Medulla oblongata (tissue), 1 donor: Measurements from ENCODE around the gene ZNF536.
A peak's percentile ranks its signal among the peaks of the same experiment; 100 is the strongest.

Experiments
- DNase-seq: peaks from one replicate; pipeline ENCODE4 v3.0.0-alpha.2; 2015; ENCODE audit errors: extremely low spot score

The ZNF536 gene

DNA sequence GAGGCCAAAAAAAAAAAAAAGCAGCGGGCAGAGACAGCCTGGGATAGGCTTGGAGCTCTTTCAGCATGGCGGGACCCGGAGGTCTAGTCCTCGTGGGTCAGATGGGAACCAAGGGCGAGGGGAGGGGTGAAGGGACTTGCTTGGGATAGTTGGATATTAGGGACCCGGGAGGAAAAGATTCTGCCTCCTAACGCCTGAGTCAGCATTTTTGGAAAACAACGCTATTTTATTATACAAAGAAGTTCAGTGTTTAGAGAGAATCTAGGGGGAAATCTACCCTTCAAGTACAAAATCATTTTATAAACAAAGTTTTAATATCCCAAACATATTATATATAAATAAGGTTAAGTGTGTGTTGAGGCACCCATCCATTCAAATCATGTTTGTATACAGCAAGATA lies 156.7 kb downstream of the ZNF536 start:
- DNase-seq: no peak

DNA sequence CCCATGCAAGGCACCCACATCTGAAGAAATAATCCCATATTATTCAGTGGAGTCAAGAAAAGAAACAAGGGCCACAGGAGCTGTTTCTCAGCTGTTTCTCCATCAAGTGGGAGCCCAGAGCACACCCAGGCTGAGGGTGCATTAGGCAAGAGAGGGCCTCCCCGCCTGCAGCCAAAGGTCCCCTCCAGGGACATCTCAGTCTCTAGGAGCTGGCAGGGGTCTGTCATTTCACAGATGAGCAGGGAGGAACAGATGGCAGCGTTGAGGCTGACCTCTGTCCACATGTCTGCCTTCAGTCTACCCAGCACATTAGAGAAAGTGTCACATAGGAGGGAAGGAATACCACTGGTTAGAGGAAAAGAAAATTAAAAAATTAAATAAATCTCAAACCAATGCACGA lies 157.7 kb downstream of the ZNF536 start:
- DNase-seq: no peak

DNA sequence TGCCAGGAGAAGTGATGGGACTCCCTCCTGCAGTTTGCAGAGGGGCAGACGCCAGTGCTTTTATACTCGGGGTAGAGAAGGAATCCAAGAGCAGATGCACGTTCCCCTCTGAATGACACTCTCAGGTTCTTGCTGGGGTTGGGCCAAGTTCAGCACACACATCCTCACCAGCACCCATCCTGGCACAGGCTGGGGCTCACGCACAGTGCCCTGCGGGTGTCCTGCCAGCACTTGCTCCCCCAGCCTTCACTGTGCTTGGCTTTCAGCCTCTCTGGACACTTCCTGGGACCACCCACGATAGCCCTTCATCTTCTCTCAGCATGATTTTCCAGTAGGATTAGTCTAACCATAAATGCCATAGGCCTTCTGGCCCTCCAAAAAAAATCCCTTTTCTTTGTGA lies 158.6 kb downstream of the ZNF536 start:
- DNase-seq: no peak

DNA sequence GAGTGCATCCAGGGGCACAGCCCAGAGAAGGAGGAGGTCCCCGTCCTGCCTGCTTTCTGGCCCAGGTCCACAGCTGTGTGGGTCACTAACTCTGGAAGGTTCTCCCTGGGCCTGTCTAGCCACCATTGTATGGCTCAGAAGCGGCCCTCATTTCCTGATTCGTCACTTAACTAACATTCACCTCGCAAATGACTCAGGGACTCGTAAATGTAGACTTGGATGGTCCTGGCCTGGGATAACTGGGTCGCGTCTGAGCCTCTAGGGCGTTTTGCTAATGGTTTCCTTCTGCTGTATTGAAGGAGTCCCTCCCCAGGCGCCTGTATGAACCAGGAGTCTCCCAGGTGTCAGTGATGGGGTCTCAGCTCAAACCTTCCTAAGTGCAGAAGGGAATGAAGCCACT lies 162.8 kb downstream of the ZNF536 start:
- DNase-seq: no peak

DNA sequence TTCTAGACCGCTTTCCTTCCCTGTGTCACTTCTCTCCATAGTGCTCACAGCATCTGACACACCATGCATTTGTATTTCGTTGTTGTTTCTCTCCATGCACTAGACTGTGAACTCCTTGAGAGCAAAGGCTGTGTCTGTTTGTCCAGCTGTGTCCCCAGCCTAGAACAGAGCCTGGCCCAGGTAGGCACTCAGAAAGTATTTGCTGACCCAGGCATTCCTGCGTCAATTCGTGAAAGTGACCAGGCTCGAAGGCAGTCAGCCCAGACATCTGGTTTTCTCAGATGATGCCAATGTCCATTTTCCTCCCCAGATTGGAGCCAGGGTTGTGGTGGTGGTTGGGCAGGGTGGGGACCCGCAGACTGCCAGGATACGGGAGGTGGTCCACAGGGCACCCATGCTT lies 164.8 kb downstream of the ZNF536 start:
- no peak for DNase-seq

DNA sequence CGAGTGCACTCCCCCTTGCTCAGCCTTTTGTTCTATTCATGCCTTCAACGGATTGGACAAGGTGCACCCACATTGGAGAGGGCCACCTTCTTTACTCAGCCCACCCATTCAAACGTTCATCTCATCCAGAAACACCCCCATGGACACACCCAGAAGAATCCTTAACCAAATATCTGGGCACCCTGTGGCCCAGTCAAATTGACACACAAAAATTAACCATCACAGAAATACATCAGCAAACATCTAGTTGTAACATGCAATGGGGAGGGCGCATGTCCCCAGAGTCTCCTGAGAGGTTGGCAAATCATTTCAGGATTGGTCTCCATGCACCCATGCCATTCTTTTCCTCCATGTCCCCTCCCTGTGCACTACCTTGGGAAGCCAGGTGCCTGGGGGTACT lies 167.1 kb downstream of the ZNF536 start:
- DNase-seq: no peak

DNA sequence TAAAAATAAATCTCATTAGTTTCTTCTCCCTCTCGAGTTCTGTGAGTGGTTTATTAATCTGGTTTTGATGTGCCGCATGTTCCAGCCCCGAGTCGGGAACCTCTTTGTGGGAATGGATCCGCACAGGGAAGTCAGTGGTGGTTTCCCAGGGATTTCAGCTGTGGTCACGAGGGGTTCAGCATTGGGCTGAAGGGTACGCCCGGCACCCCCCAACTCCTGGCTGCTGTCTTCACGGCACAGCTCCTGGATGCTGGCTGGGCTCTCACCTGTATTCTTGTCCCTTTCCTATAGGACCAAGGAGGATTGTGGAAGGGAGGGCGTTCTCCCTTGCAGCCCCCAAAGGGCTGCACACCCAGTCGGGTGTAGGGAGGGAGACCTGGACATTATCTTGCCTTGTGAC lies 167.8 kb downstream of the ZNF536 start:
- DNase-seq: no peak

DNA sequence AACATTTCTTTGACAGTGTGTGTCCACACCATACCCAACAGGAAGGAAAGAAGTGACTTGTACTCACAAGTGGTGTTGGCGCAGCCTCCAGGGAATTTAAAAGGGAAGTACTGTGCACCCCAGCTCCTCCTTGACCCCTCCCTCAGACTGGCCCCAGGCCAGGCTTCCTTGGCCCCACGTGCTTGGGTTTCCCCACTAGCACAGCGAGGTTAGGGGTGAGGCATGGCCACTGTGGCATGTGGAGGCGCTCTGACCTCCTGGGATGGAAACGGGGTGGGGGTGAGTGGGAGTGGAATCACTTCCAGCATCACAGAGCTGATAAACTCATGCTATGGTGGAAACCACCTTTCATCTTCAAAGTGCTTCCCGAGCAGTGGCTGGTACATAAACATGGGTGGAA lies 168.6 kb downstream of the ZNF536 start:
- no peak for DNase-seq

DNA sequence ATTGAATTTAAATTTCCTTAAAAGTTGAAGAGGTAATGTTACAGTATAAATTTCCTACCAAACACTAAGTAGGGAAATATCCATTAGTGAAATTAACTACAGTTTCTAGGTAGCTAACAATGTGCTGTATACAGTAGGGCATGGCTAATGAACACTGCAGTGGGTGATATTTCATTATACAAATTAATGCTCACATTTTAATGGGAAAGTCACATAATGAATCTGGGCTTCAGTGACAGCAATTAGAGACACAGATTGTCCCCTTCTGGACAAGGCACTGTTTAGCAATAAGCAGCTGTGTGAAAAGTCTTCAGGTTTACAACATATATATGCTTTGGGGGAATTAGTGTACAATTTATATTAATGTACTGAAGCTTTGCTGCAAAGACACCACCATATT lies 169.4 kb downstream of the ZNF536 start:
- DNase-seq: no peak

DNA sequence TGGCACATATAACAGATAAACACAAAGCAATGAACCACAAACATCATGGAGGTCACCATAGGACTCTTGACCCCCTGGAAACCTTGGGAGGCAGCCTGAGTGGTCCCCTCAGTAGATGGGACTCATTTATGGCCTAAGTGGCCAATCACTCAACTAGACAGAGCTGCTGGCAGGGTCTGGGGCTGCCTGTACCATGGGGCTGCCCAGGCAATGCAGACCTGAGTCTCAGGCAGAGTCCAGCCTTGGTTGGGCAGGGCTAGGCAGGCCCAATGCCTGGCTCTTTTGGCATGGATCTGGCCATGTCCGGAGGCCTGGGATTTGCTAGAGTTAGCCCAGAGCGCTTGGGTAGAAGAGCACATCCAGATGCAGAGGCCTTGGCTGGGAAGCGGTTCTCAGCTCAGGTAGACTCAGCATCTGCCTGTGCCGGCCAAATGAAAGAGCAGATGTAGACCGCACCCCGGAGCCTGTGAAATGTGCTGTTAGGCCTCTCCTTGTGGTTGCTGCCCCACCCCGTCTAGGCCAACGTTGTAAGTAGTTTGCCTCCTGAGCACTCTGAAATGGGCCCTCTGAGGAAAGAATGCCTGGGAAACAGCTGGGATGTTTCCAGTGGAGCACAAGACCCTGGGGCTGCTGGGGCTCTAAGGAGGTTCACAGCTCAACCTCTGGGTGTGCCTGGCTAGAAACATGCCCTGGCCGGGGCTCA lies 171.2 kb downstream of the ZNF536 start:
- DNase-seq: no peak

DNA sequence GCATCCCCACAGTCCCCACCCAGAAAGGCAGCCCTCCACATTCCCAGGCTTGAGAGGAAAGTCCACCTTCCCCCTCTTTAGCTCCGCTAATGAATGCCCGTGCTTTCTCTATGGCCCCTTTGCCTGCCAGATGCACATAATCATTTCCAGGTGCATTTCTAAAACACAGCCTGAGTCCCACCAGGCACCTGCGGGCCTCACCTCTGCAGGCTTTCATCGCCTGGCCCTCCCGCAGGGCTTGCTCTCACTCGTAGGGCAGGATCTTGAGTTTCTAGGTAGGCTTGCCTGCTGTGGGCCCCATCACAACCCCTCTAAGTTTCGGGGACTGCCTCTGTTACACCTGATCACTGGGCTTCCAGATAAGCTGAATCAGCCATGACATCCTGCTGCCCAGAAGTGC lies 173.6 kb downstream of the ZNF536 start:
- DNase-seq: no peak

DNA sequence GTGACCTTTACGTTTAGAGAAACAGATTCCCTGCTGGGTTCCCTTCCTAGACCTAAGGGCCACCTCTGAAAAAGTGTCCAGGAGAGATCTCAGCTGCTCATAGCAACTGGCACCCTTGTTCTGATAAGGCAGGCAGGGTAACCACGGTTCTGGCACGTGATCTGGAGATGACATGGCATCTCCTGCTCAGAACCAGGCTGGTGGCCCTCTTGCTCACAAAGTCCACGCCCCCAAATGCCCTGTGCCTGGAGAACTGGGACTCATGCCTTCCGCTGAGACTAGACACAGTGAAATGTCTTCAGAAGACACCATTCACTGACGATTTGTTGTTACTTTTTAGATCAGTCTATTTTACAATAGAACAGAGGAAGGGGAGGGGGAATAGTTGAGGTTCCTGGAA lies 174.1 kb downstream of the ZNF536 start:
- no peak for DNase-seq

DNA sequence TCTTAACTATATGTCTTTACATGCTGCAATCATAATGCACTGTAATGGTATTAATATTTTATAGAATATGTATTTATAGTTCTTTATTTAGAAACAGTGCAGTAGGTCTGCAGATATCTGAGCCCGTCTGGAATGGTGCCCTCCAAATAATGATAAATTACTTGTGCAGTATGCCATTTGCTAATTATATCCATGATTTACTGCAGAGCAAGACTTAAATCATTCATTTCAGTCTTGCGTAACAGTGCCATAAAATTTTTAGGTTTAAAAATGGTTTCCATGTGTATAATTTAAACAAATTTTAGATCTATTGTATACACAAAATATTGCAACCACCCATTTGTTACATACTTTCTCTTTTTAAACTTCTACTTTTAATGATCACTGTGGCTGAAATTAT lies 175.1 kb downstream of the ZNF536 start:
- no peak for DNase-seq

DNA sequence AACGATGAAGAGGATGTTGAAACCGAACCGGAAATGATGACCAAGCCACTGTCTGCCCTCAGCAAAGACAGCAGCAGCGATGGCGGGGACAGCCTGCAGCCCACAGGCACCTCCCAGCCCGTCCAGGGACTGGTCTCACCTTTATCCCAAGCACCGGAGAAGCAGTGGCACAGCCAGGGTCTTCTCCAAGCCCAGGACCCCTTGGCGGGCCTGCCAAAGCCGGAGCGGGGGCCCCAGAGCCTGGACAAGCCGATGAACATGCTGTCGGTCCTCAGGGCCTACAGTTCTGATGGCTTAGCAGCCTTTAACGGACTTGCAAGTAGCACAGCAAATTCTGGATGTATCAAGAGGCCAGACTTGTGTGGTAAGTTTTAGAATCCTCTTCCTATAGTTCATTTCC lies 177.0 kb downstream of the ZNF536 start:
- DNase-seq: no peak

DNA sequence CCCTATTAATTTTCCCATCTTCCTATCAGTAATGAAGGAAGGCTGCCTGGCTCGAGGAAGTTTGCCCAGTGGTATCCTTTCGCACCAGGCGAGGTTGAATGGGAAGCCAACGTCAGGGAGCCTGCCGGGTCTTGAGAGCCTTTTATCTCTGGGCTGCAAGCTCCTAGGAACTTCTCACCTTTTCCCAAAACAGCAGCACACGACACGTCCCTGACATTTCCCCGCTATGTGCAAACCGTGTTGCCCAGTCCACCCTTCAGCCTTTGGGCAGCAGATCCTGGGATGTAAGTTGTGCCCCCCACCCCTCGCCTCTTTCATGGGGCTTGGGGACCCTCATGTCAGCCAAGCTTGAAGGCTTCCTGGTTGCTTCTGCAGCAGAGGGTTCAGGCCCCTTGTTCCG lies 179.1 kb downstream of the ZNF536 start:
- no peak for DNase-seq

DNA sequence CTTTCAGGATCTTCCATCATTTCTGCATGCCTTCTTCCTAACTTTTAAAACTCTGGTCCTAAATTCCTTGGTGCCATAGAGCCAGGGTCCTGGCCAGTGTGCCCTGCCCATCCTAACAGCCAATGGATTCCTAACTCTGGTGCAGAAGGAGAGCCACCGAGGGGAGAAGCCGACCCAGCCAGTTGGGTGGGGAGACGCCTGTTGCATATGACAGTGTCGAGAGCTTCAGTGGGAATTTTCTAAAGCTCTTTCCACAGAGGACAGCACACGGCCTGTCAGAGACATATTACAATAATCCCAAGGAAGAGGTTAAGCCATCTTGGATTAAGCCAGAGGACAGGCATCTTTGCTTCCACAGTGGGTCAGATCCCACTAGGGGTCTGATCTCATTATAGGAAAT lies 180.4 kb downstream of the ZNF536 start:
- no peak for DNase-seq

DNA sequence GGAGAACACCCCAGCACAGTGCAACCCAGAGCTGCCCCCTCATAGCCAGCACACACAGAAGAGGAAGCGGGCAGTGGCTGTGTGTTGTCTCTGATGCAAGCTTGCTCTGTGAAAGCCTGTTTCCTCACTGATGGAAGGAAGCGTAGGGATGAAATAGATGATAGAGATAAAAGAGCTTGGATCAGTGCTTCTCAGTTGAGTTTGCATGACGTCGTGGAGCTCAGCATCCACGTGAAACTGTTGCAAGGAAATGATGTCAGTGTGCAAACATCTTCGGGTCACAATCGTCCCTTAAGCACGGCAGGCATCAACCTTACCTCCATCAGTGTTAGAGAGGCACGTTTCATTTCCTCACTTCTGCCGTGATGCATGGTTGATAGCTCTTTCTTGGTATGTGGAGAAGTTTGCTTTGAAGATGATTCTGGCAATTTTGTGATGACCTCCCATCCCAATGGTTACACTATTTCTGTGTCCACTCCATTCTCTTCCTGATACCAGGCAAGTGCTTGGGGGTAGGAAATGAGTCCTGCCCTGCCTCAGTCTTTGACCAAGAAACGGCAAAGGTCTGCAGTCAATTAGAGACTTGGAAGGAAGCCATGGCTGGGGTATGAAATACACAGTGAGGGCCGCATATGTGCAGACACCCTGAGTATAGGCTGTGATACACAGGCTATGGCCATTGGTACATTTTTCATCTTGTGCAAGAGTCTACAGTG lies 183.0 kb downstream of the ZNF536 start:
- DNase-seq: no peak

DNA sequence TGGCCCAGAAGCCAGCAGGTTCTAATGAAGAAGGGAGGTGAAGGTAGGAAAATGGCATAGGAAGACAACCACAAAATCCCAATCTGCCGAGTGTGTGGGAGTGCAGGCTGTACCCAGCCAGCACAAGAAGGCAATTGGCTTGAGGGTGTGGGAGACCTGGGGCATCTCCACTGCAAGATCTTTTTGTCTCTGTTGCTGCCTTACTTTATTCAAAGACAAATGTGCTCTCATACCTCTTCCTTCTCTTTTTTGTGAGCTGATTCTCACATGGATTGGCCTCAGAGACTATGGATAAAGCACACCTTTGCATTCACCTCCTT lies 183.6 kb downstream of the ZNF536 start:
- DNase-seq: no peak

DNA sequence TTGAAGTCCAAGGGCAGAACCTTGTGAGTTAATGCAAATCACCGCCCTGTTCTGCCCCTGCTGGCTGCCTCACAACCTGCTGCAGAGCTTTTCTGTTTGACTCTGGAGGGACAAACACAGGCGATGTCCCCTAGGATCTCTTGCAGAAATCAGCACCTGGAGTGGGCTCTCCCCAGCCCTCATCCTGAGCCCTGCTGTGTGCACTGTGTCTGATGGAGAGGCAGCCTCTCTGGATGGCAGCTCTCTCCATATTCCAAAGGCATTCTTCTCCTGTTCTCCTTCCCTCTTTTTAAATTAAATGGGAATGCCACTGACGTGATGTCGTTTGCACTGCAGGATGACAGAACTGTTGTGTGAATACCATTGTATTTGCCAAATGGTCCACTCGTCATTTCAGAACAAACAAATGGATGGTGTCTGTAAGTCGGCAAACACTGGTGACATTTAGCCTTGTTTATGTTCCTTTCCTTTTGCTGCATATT lies 184.1 kb downstream of the ZNF536 start:
- peak; percentile 74 for DNase-seq

DNA sequence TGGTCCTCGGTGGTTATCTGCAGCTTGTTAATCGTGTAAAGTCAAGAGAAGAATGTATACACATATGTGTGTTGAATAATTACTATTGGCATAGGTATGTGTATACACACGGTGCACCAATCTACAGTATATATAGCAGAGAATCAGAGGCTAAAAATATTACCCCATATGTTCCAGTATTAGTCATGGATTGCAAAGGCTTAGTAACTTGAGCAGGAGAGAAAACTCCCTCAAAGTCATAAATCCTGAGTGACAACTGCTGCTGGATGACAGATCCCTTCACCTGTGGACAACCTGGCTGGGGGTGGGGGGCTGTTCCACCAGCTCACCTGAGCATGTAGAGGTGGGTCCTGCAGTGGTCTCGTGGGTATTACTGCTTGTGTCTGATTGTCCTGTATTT lies 185.0 kb downstream of the ZNF536 start:
- DNase-seq: no peak

DNA sequence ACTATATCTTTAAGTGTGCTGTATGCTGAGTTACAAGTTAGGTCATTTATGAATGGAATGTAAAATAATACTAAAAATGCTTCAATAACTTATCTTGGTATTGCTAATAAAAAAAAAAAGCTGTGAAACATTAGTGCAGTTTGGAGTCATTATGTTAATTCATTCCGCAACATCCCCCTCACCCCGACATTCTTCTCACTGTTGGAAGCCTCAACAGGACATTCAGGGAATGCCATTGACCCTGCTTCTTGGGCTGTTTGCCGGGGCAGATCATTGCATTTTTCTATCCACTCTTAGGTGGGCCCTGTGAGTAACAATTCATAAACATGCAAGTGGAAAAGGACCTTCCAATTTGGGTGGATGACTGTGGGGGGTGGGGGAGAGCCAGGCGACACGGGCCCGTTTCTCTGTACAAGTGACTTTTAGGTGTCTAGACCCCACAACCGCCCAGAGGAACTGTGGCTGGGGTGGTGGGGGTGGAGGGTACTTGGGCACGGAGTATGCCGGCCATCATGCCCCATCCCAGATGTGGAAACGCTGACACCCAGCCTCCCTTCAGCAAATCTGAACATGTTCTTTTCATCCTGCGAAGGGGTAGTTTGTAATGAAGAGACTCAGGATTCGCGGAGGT lies 185.9 kb downstream of the ZNF536 start:
- no peak for DNase-seq

DNA sequence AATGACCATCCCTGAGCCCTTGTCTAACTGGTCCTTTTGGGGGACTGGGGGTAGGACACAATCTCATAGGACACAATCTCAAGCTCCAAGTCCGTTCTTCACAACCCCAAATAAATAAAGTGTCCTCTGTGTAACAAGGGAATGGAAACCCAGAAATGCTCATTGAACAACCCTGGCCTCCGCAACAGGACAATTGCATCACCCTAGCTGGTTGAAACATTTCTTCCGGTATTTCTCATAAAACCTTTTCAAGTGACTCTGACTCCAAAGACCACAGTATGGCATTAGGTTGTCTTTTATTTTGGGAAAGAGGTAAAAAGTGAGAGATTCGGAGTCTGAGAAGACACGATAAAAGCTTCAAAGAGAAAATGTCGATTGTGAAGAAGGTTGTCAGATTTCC lies 186.6 kb downstream of the ZNF536 start:
- no peak for DNase-seq

DNA sequence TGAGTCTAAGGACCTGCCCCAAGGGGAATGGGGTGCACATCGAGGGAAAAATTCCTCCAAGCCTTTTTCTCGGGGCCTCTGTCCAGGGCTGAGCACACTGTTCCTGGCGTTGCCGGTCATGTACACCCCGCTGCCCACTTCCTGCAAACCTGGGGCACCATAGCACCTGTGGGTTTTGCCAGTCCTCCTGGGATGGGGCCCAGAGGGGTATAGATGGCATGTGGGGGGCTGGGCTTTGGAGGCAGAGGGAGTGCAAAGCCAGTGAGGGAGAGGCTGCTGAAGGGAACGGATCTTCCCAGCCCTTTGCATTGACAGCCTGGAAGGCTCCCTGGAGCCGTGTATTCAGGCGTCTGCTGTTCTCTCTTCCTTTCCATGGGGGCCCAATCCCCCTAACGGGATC lies 187.3 kb downstream of the ZNF536 start:
- DNase-seq: no peak
